Inferior parietal cortex (tissue), 1 donor: Measurements from ENCODE around the gene ZNF25.
"Not testable (repeated sequence)": the region's sequence is repeated elsewhere in the genome, so short reads cannot be mapped to it uniquely, and the experiment has no call there.

ENCODE experiments used
- DNase-seq: peaks from one replicate; pipeline ENCODE4 v3.0.0-alpha.2; 2016; ENCODE audit errors: extremely low spot score

Gene ZNF25

GRCh38 chr10:37976091-37976879 lies at the start of gene ZNF25:
ZNF25 (minus strand) TSS chr10:37976647; CDS start chr10:37971722, 4,925 bp downstream.
- peak; percentile 99 for DNase-seq

GRCh38 chr10:38025283-38025682 lies 48.8 kb upstream of the ZNF25 start:
- DNase-seq = no peak

DNA sequence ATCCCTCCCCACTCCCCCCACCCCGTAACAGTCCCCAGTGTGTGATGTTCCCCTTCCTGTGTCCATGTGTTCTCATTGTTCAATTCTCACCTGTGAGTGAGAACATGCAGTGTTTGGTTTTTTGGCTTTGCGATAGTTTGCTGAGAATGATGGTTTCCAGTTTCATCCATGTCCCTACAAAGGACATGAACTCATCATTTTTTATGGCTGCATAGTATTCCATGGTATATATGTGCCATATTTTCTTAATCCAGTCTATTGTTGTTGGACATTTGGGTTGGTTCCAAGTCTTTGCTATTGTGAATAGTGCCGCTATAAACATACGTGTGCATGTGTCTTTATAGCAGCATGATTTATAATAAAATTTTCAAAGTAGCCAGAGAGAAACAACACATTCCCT lies 42.7 kb upstream of the ZNF25 start:
- DNase-seq = not testable (repeated sequence)

DNA sequence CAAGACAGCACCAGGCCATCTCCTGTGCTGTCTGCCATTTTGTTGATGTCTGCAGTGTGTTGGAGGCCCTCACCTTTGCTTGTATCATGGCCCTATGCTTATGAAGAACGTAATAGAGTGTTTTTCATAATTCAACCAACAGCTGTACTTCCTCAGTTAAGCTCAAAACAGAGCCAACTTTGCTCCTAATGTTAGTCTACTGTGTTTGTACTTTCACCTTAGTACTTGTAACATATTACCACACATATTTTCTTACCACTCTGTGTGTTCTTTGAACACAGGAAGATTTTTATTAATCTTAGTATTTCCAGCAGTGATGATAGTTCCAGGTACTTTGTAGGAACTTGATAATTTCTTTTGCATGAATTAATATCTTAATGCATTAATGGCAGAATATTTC lies 39.9 kb upstream of the ZNF25 start:
- DNase-seq = no peak

GRCh38 chr10:38010119-38010903 lies 33.9 kb upstream of the ZNF25 start, which contains the start of gene ZNF33A:
ZNF33A (plus strand) TSS chr10:38010675; CDS start chr10:38012342, 1,667 bp downstream.
- DNase-seq = peak; percentile 92

GRCh38 chr10:38007991-38008390 lies 31.5 kb upstream of the ZNF25 start:
- no peak for DNase-seq

DNA sequence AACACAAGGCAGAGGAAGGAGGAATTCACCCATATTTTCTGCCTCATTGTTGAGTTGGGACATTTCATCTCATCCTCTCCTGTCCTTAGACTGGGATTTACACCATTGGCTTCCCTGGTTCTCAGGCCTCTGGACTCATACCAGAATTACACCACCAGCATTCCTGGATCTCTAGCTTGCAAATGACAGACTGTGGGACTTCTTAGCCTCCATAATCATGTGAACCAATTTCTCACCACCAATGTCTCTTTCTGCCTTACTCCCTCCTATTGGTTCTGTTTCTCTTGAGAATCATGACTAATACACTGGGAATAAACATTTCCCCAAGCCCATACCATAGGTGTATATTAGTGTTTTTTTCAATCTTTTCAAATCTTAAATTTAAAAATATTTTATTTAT lies 31.1 kb upstream of the ZNF25 start:
- no peak for DNase-seq

DNA sequence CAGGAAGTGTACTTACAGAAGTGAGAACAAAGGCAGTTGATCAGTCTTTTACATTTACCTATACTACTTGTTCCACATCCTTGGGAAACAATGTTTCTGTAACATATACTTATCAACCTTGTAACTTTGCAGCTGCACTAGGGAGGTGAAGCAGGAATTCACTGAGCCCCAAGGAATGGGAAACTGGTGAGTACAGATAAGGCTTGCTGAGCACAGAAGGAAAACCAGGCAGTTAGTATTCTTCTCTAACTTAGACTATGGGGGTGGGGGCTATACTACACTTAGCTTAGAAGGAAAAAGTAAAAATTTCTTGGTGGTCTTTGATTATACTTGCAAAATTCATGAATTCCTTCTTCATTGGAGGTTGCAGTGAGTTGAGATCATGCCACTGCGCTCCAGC lies 27.1 kb upstream of the ZNF25 start:
- no peak for DNase-seq

- no peak for DNase-seq
Measured at GRCh38 chr10:38003026-38003425, 26.6 kb upstream of the ZNF25 start.

- DNase-seq = not testable (repeated sequence)
Measured at GRCh38 chr10:38000474-38000873, 24.0 kb upstream of the ZNF25 start.

DNA sequence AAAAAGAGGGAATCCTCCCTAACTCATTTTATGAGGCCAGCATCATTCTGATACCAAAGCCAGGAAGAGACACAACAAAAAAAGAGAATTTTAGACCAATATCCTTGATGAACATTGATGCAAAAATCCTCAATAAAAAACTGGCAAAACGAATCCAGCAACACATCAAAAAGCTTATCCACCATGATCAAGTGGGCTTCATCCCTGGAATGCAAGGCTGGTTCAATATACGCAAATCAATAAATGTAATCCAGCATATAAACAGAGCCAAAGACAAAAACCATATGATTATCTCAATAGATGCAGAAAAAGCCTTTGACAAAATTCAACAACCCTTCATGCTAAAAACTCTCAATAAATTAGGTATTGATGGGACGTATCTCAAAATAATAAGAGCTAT lies 22.5 kb upstream of the ZNF25 start:
- DNase-seq = not testable (repeated sequence)

DNA sequence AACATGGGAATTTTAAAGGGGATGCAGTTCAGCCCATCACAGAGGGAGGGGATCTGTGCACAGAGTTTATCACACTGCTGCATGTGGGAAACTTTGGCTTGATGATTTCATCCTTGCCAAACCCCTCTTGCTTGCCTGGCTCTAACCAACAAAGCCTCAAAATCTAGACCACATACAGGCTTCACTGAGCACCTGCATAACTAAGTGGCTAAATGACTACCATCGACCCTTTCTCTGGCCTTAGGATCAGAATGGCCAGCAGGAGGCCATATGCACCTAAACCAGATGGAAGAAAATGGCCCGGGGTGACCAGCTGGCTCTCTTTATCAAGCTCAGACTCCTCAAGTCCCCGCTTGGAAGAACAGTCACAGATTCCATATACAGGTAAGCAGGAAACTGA lies 15.6 kb upstream of the ZNF25 start:
- no peak for DNase-seq

GRCh38 chr10:37991655-37992054 lies 15.2 kb upstream of the ZNF25 start:
- DNase-seq = no peak

DNA sequence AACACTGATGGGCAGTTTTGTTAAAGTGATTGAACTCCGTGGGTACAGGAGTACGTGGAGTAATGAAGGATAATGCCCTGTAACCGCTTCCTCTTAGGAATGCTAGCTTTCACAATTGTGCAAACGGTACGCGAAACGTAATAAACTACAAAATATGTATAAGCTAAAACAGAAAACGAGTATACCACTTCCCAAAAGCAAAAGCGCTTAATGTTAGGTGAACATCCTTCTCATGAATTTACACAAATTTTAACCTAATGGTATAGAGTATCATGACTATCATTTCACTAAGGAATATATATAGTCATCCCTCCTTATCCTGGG lies 395 bp upstream of the ZNF25 start:
- DNase-seq = no peak

DNA sequence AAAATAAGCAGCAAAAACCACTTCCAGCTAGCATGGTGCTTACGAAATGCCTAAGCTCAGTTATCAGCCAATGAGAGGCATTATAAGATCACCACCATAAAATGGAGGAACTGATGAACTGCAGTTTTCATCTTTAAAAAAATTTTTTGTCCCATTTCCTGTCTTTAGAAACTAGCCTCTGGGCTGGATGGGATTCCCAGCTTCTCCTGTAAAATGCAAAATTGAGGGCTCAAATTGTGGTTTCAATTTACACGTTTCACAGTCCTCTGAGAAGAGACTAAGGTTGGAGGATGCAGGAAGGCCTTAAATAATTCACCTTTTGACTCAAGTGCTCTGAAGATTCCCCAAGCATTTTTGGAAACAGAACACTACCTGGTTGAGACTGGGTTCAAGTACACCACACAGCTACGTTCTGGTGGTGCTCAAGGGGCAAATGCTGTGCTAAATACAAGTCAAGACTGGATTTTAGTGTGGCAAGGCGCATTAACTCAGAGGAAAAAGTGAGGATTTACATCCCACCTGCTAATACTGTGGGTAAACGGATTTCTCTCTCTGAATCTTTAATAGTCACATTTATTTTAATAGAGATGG lies 951 bp downstream of the ZNF25 start:
- peak; percentile 46 for DNase-seq

- no peak for DNase-seq
Measured at GRCh38 chr10:37972396-37972795, 4.1 kb downstream of the ZNF25 start.

GRCh38 chr10:37965006-37965405 lies 11.4 kb downstream of the ZNF25 start:
- DNase-seq = no peak

DNA sequence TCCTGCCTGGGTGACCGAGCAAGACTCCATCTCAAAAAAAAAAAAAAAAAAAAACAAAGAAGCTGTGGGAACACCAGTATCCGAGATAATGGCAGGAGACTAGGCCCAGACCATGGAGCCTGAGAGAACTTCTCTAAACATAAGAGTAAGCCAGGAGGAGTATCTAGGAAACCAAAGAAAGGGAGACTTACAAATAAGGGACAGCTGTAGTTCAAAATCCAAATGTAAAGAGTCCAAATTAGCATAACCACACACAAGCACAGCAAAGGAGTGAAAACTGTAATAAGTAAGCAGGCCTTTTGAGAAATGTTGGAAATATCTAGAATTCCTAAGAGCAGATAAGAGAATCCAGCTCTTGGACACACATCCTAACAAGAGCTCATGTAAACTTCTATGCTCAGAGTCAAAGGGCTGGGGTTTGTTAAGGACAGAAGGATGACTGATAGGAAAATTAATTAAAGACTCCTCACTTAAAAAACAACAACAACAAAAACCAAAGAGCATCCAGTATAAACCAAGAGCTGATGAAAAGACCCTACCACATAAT lies 15.8 kb downstream of the ZNF25 start:
- no peak for DNase-seq

- DNase-seq = no peak
Measured at GRCh38 chr10:37957841-37958240, 18.6 kb downstream of the ZNF25 start.

GRCh38 chr10:37952926-37953325 lies 23.5 kb downstream of the ZNF25 start:
- DNase-seq = no peak

GRCh38 chr10:37952043-37952755 lies 24.2 kb downstream of the ZNF25 start:
- no peak for DNase-seq

DNA sequence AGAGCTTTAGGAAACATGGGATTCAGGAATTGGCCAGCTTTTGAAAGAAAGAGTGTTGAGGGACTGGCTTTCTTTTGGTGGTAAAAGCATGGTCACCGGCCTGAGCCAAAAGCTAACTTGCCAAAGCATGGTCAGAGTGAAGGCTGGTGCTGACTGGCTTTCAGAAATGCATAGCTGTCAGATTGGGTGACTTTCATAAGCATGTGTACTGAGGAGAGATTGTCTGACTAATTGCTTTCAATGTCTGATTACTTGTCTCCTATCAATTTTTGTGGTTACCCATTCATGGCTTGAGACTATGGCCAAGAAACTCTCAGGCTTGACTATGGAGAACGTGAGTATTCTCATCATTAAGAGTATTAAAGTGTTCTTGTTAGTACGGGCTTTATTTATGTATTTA lies 28.2 kb downstream of the ZNF25 start:
- DNase-seq = no peak
